Endothelial cell of umbilical vein (primary cell): Measurements from ENCODE around the gene ASRGL1. TPM values are rescaled to one million over a fixed set of nuclear protein-coding genes. Genes with fewer than 3 reads are reported as not detected.

Experiments
- BruUV-seq: library from RNA; stranded (reverse); fragments of 400-500 nt; replicated peaks from 2 replicates; lab custom pipeline; 2021; lab: Mats Ljungman, UMichigan
- CTCF ChIA-PET: fragments of 300-600, 350-600 bp; sonication (Branson Sonifier 250); formaldehyde crosslinking; loops from one replicate; lab custom pipeline; 2021; ENCODE audit warnings: antibody characterized with exemption, inconsistent platforms; lab: Charles Lee
- POLR2A ChIA-PET: fragments of 300-600, 350-600 bp; sonication (Branson Sonifier 250); formaldehyde crosslinking; loops from one replicate; lab custom pipeline; 2021; ENCODE audit warnings: antibody characterized with exemption, inconsistent platforms; lab: Charles Lee
- DNase-seq: peaks from one replicate; pipeline ENCODE4 v3.0.0-alpha.2; 2011; ENCODE audit warnings: low read depth, low spot score
- FAIRE-seq: peaks from 2 replicates; lab custom pipeline; 2011; peaks lifted over from hg19 to GRCh38; lab: Jason Lieb, UNC
- H2AFZ ChIP-seq: 2 replicates; pipeline ENCODE4 v1.6.0; 2012; ENCODE audit warnings: low read depth, low read length, control low read depth, inconsistent platforms
- H3K27ac ChIP-seq: 2 replicates; pipeline ENCODE4 v1.5.1; 2011; ENCODE audit warnings: low read depth, mild to moderate bottlenecking, control low read depth, low read length, moderate library complexity; ENCODE audit not compliant: insufficient read depth
- H3K27me3 ChIP-seq, 2 experiments: 2 replicates each; pipeline versions ENCODE4 v1.6.0 to v1.6.1; 2011; ENCODE audit warnings: low read length in 2 of 2, mixed read lengths in 1 of 2; ENCODE audit not compliant: control insufficient read depth in 2 of 2, insufficient read depth in 2 of 2
- H3K36me3 ChIP-seq, 2 experiments: 2 replicates in 1 of 2; 3 replicates in 1 of 2; pipeline ENCODE4 v1.5.1; 2011; ENCODE audit warnings: low read length in 2 of 2, mild to moderate bottlenecking in 1 of 2, moderate library complexity in 1 of 2; ENCODE audit not compliant: control insufficient read depth in 2 of 2, insufficient read depth in 2 of 2; ENCODE audit errors: extremely low read depth in 1 of 2
- H3K4me1 ChIP-seq: 3 replicates; pipeline ENCODE4 v1.5.1; 2011; ENCODE audit warnings: mild to moderate bottlenecking, low read length; ENCODE audit not compliant: control insufficient read depth, insufficient read depth; ENCODE audit errors: extremely low read depth
- H3K4me2 ChIP-seq: 2 replicates; pipeline ENCODE4 v1.6.1; 2011; ENCODE audit warnings: low read length, control low read depth, mixed read lengths; ENCODE audit not compliant: insufficient read depth
- H3K4me3 ChIP-seq, 3 experiments: fragments of 200-600 bp in 1 of 3; sonication (generic), shearing (Covaris generic) in 1 of 3; replicated peaks in 1 of 3; 2 replicates each; pipeline ENCODE4 v1.5.1; 2011 to 2016; ENCODE audit warnings: control low read depth in 3 of 3, low read length in 3 of 3, mild to moderate bottlenecking in 2 of 3, inconsistent platforms in 1 of 3, low read depth in 1 of 3, moderate library complexity in 1 of 3; ENCODE audit not compliant: insufficient read depth in 1 of 3
- H3K79me2 ChIP-seq: 2 replicates; pipeline ENCODE4 v1.6.0; 2012; ENCODE audit warnings: low read length, inconsistent platforms; ENCODE audit not compliant: control insufficient read depth, insufficient read depth
- H3K9ac ChIP-seq: replicated peaks from 2 replicates; pipeline ENCODE3; 2011; ENCODE audit warnings: low read length, control low read depth; ENCODE audit not compliant: insufficient read depth; ENCODE audit errors: extremely low read depth
- H3K9me1 ChIP-seq: replicated peaks from 3 replicates; pipeline ENCODE4 v1.6.0; 2011; ENCODE audit warnings: mild to moderate bottlenecking, low read length; ENCODE audit not compliant: control insufficient read depth, insufficient read depth; ENCODE audit errors: extremely low read depth
- H3K9me3 ChIP-seq: replicated peaks from 2 replicates; pipeline ENCODE4 v1.5.1; 2012; ENCODE audit warnings: low read length, inconsistent platforms; ENCODE audit not compliant: control insufficient read depth, insufficient read depth
- H4K20me1 ChIP-seq: replicated peaks from 2 replicates; pipeline ENCODE3; 2011; ENCODE audit warnings: mild to moderate bottlenecking, low read length; ENCODE audit not compliant: control insufficient read depth, insufficient read depth; ENCODE audit errors: extremely low read depth
- EZH2 ChIP-seq: IDR thresholded peaks from 2 replicates; pipeline ENCODE4 v1.6.1; 2012; ENCODE audit warnings: borderline replicate concordance, low read depth, mild to moderate bottlenecking, moderate library complexity, low read length, inconsistent platforms; ENCODE audit not compliant: severe bottlenecking
- FOS ChIP-seq: IDR thresholded peaks from 2 replicates; pipeline ENCODE4 v1.6.1; 2011; ENCODE audit warnings: mild to moderate bottlenecking, low read length, moderate library complexity, borderline replicate concordance; ENCODE audit not compliant: insufficient read depth
- GATA2 ChIP-seq: IDR thresholded peaks from 2 replicates; pipeline ENCODE4 v1.7.0; 2011; ENCODE audit warnings: low read depth, mild to moderate bottlenecking, moderate library complexity, mixed read lengths, low read length; ENCODE audit not compliant: insufficient read length, insufficient read depth
- JUN ChIP-seq: IDR thresholded peaks from 2 replicates; pipeline ENCODE4 v1.6.1; 2011; ENCODE audit warnings: borderline replicate concordance, low read depth; ENCODE audit not compliant: insufficient read length, insufficient read depth
- MYC ChIP-seq: IDR thresholded peaks from one replicate; pipeline ENCODE4 v1.6.1; 2011; ENCODE audit warnings: mild to moderate bottlenecking, low read depth, low read length
- POLR2A ChIP-seq: IDR thresholded peaks from 2 replicates; pipeline ENCODE4 v1.6.1; 2012; ENCODE audit warnings: low read depth, mild to moderate bottlenecking, control low read depth, low read length
- POLR2AphosphoS5 ChIP-seq: IDR thresholded peaks from 2 replicates; pipeline ENCODE4 v1.6.1; 2012; ENCODE audit warnings: low read depth, mild to moderate bottlenecking, control low read depth, low read length, moderate library complexity; ENCODE audit not compliant: insufficient read depth
- dilution Hi-C: fragments of 300-500 bp; cut with MboI; formaldehyde crosslinking; loops from one replicate; pipeline ENCODE4 v1.15.0; 2019; ENCODE audit warnings: low sequenced_read_pairs; ENCODE audit not compliant: extremely low pct_ligation_motif_present
- intact Hi-C: fragments of 100-400 bp; cut with micrococcal nuclease; formaldehyde crosslinking; loops from one replicate; pipeline ENCODE4 v1.10.0; 2022
- polyA plus RNA-seq, 4 experiments: library from polyadenylated mRNA; depleted of rRNA in 3 of 4; stranded (reverse) in 3 of 4; unstranded in 1 of 4; fragments of >200 nt; gene quantifications; 2 replicates each; pipeline versions ENCODE4 v1.2.1 to v1.2.3, GENCODE V29; 2011 to 2012; ENCODE audit warnings: missing spikeins in 1 of 4
- total RNA-seq: library from RNA; stranded (reverse); gene quantifications from 2 replicates; pipeline ENCODE4 v1.2.3, GENCODE V29; 2021
- TF ChIP-seq, protein P1 (sequence below), 2 donors: IDR thresholded peaks; 1 replicate in 1 of 2; 2 replicates in 1 of 2; pipeline ENCODE4 v1.5.1; 2011; ENCODE audit warnings: low read length in 2 of 2, mild to moderate bottlenecking in 2 of 2, moderate library complexity in 2 of 2, control low read depth in 1 of 2, inconsistent platforms in 1 of 2, low read depth in 1 of 2; ENCODE audit not compliant: insufficient read depth in 1 of 2; ENCODE audit errors: extremely low read depth in 1 of 2
- TF ChIP-seq, protein P2 (sequence below): IDR thresholded peaks from 2 replicates; pipeline ENCODE4 v1.6.1; 2011; ENCODE audit not compliant: insufficient read depth, insufficient read length

ASRGL1 gene
- total and polyA plus RNA-seq, 2 donors (not counting 3 experiments of a cell fraction or from before 2014, with no cell fraction given) = 33.1 to 36.0 TPM

DNA sequence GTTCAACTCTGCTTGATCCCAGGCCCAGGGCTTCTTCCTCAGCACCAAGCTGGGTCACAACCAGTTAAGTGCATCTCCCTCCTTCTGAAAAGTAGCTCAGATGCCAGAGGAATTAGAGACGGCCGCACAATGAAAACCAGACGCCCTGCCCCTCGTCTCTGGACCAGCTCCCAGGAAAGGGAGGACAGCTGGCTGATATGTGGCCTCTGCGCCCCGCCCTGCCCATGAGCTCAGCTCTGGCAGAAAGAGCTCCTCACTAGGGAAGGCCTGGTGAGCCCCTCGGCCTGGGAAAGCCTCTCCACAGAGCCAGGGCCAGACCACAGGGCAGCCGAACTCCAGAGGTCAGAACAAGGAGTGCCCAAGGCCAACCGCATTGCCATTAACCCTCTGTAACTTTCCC is 63.5 kb downstream of the ASRGL1 start:
- intact Hi-C loops = no loop called here
- H3K4me3 ChIP-seq = no peak overlapping the region
- H3K4me1 ChIP-seq = no peaks in the 10 kb centered on the region
- POLR2A ChIA-PET = interaction anchor here (0.7 to 0.9 kb wide), 2 partner anchors 9 to 265 kb away, joined by 3 to 5 read pairs; partner anchors contain the start of genes C11orf98 and CSKMT
- dilution Hi-C loops = no loop called here
- H3K27ac ChIP-seq = no peak overlapping the region
- H3K27me3 ChIP-seq = no peaks in the 10 kb centered on the region
- no TSS peak for BruUV-seq
- FAIRE-seq (no peak), DNase-seq (no peak)
- TF ChIP-seq, protein P1, sequence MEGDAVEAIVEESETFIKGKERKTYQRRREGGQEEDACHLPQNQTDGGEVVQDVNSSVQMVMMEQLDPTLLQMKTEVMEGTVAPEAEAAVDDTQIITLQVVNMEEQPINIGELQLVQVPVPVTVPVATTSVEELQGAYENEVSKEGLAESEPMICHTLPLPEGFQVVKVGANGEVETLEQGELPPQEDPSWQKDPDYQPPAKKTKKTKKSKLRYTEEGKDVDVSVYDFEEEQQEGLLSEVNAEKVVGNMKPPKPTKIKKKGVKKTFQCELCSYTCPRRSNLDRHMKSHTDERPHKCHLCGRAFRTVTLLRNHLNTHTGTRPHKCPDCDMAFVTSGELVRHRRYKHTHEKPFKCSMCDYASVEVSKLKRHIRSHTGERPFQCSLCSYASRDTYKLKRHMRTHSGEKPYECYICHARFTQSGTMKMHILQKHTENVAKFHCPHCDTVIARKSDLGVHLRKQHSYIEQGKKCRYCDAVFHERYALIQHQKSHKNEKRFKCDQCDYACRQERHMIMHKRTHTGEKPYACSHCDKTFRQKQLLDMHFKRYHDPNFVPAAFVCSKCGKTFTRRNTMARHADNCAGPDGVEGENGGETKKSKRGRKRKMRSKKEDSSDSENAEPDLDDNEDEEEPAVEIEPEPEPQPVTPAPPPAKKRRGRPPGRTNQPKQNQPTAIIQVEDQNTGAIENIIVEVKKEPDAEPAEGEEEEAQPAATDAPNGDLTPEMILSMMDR (IDR thresholded peaks at IDR 0.05; ENCODE audit: extremely low read depth in 1 of 2, insufficient read depth in 1 of 2, low read depth in 1 of 2, low read length in 2 of 2) = no peak
- TF ChIP-seq POLR2AphosphoS5 (no peak), GATA2 (no peak), MYC (no peak), EZH2 (no peak), FOS (no peak), POLR2A (no peak), JUN (no peak)
- TF ChIP-seq, protein P2, sequence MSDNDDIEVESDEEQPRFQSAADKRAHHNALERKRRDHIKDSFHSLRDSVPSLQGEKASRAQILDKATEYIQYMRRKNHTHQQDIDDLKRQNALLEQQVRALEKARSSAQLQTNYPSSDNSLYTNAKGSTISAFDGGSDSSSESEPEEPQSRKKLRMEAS = no peak
- no peak overlapping the region for H2AFZ ChIP-seq
- H3K9me1 ChIP-seq = no peaks in the 10 kb centered on the region
- no peaks in the 10 kb centered on the region for H4K20me1 ChIP-seq
- H3K4me2 ChIP-seq = no peak overlapping the region
- CTCF ChIA-PET = interaction anchor here (1.0 to 4.2 kb wide), 5 partner anchors 20 to 160 kb away, joined by 3 to 18 read pairs (median 4); no protein-coding TSS in a partner anchor
- H3K9ac ChIP-seq = no peak overlapping the region
- H3K36me3 ChIP-seq = no peaks in the 10 kb centered on the region
- H3K9me3 ChIP-seq = no peaks in the 10 kb centered on the region
- H3K79me2 ChIP-seq = no peaks in the 10 kb centered on the region
